ENCODE data around the gene NAA35.

GRCh38 chr9:85964526-85964925, 23.6 kb downstream of the NAA35 start:
- TF ChIP-seq CTCF (conservative IDR thresholded peaks at IDR 0.05) (no peak), EZH2 (IDR thresholded peaks at IDR 0.05; ENCODE audit: low read depth) (no peak)
